K562 (cell line): Measurements from ENCODE around the gene VIM. TPM values are rescaled to one million over a fixed set of nuclear protein-coding genes. Genes with fewer than 3 reads are reported as not detected.

ENCODE experiments used
- ADNP ChIP-seq: fragments of 200-800 bp; sonication (Bioruptor generic); IDR thresholded peaks from 2 replicates; pipeline ENCODE4 v1.6.1; 2016; ENCODE audit warnings: missing genetic modification characterization, missing compliant biosample characterization
- ETV5 ChIP-seq: sonication (generic); formaldehyde crosslinking; IDR thresholded peaks from 2 replicates; pipeline ENCODE4 v1.4.0; 2020; ENCODE audit warnings: low read depth, mild to moderate bottlenecking, missing genetic modification reagents
- LEF1 ChIP-seq: fragments of 450-650 bp; IDR thresholded peaks from 2 replicates; pipeline ENCODE4 v1.6.1; 2016; ENCODE audit warnings: mild to moderate bottlenecking
- NELFE ChIP-seq: IDR thresholded peaks from 2 replicates; pipeline ENCODE4 v1.6.1; 2011; ENCODE audit warnings: mild to moderate bottlenecking; ENCODE audit not compliant: insufficient read depth, insufficient read length
- NFXL1 ChIP-seq: fragments of 450-650 bp; formaldehyde crosslinking; IDR thresholded peaks from 2 replicates; pipeline ENCODE4 v1.4.0; 2021; ENCODE audit warnings: mild to moderate bottlenecking
- POLR2A ChIP-seq: fragments of 450-650 bp; conservative IDR thresholded peaks from 2 replicates; pipeline ENCODE4 v1.6.1; 2016
- POLR2B ChIP-seq: fragments of 450-650 bp; IDR thresholded peaks from 2 replicates; pipeline ENCODE4 v1.6.1; 2018; ENCODE audit warnings: low read depth; ENCODE audit not compliant: partially characterized antibody
- SRF ChIP-seq, 2 experiments: fragments of 250-450, 450-650 bp in 1 of 2; sonication (Bioruptor Pico) in 1 of 2; sonication (generic) in 1 of 2; formaldehyde crosslinking; IDR thresholded peaks; 2 replicates each; pipeline versions ENCODE4 v1.5.0 to v1.5.1; 2020 to 2022; ENCODE audit warnings: mild to moderate bottlenecking in 1 of 2, missing genetic modification reagents in 1 of 2
- SRSF9 ChIP-seq: fragments of 200-400 bp; formaldehyde crosslinking; IDR thresholded peaks from 2 replicates; pipeline ENCODE4 v1.6.1; 2017; ENCODE audit warnings: low read depth, low read length, borderline replicate concordance
- TAF7 ChIP-seq: fragments of 450-650 bp; IDR thresholded peaks from 2 replicates; pipeline ENCODE4 v1.6.1; 2016; ENCODE audit warnings: missing genetic modification characterization, missing compliant biosample characterization
- TGIF2 ChIP-seq: sonication (generic); formaldehyde crosslinking; IDR thresholded peaks from 2 replicates; pipeline ENCODE4 v1.8.1; 2022; ENCODE audit warnings: mild to moderate bottlenecking, missing genetic modification reagents, moderate library complexity
- ZNF445 ChIP-seq: fragments of 250-450 bp; sonication (Bioruptor Pico); IDR thresholded peaks from 2 replicates; pipeline ENCODE4 v1.4.0; 2020; ENCODE audit warnings: low read depth, mild to moderate bottlenecking, moderate library complexity
- polyA plus RNA-seq, 8 experiments: library from polyadenylated mRNA; depleted of rRNA in 4 of 8; stranded (reverse) in 5 of 8; unstranded in 3 of 8; fragments of >200 nt; fragmentation: Nextera tagmentation in 2 of 8; fragmentation: Illumina TruSeq in 1 of 8; extraction: Ambion mirVana in 2 of 8; extraction: Trizol in 1 of 8; gene quantifications; 2 replicates each; pipeline versions ENCODE4 v1.2.1 to v1.2.3, GENCODE V29; 2011 to 2014; ENCODE audit warnings: inconsistent platforms in 1 of 8, missing spikeins in 1 of 8
- total RNA-seq, 7 experiments: library from RNA; depleted of rRNA in 6 of 7; stranded (reverse); fragments of >200 nt in 6 of 7; fragmentation: Illumina TruSeq in 2 of 7; extraction: Trizol in 2 of 7; gene quantifications; 2 replicates each; pipeline versions ENCODE4 v1.2.1 to v1.2.3, GENCODE V29; 2011 to 2021; ENCODE audit warnings: low replicate concordance in 1 of 7
- TF ChIP-seq, protein P1 (sequence below): fragments of 450-650 bp; IDR thresholded peaks from 2 replicates; pipeline ENCODE4 v1.6.1; 2016; ENCODE audit warnings: mild to moderate bottlenecking, moderate library complexity
- TF ChIP-seq, protein P2 (sequence below): fragments of 450-650 bp; formaldehyde crosslinking; IDR thresholded peaks from 2 replicates; pipeline ENCODE4 v1.4.0; 2020; ENCODE audit warnings: mild to moderate bottlenecking, moderate library complexity
- TF ChIP-seq, protein P3 (sequence below): sonication (generic); formaldehyde crosslinking; IDR thresholded peaks from 2 replicates; pipeline ENCODE4 v1.8.1; 2023; ENCODE audit warnings: mild to moderate bottlenecking, missing genetic modification reagents

Gene VIM
- total and polyA plus RNA-seq, 9 of the 15 experiments (the other 6 are each of a cell fraction or from before 2014, with no cell fraction given) = 86.0 to 621 (median 383) TPM

DNA sequence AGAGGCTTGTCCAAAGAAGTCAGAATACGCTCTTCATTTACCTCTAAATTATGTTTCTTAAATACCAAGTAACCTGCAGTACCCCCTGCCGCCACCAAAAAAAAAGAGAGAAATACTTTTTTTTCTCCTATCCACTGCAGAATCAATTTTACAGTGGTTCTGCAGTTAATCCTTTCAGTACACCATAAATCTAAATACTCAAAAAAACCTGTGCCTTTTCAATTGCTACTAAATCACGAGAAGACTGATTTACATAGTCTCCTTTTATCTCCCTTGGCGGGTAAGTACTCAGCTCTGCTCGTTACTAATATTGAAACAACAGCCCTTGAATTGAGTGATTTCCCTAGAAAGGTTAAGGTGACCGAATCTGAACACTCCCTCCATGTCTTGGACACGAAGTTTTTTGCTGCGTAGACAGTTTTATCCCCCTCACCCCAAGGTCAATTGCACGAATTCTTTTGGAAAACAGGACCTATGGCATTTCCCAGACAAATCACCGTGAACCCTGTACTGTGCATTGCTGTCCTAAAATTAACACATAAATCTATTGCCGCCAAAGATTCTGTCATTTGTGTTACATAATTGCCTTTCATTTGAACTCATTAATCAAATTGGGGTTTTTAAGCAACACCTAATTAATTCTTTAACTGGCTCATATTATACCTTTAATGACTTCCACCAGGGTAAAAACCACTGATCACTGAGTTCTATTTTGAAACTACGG lies 512 bp upstream of the VIM start (continued):
- TF ChIP-seq, protein P1, sequence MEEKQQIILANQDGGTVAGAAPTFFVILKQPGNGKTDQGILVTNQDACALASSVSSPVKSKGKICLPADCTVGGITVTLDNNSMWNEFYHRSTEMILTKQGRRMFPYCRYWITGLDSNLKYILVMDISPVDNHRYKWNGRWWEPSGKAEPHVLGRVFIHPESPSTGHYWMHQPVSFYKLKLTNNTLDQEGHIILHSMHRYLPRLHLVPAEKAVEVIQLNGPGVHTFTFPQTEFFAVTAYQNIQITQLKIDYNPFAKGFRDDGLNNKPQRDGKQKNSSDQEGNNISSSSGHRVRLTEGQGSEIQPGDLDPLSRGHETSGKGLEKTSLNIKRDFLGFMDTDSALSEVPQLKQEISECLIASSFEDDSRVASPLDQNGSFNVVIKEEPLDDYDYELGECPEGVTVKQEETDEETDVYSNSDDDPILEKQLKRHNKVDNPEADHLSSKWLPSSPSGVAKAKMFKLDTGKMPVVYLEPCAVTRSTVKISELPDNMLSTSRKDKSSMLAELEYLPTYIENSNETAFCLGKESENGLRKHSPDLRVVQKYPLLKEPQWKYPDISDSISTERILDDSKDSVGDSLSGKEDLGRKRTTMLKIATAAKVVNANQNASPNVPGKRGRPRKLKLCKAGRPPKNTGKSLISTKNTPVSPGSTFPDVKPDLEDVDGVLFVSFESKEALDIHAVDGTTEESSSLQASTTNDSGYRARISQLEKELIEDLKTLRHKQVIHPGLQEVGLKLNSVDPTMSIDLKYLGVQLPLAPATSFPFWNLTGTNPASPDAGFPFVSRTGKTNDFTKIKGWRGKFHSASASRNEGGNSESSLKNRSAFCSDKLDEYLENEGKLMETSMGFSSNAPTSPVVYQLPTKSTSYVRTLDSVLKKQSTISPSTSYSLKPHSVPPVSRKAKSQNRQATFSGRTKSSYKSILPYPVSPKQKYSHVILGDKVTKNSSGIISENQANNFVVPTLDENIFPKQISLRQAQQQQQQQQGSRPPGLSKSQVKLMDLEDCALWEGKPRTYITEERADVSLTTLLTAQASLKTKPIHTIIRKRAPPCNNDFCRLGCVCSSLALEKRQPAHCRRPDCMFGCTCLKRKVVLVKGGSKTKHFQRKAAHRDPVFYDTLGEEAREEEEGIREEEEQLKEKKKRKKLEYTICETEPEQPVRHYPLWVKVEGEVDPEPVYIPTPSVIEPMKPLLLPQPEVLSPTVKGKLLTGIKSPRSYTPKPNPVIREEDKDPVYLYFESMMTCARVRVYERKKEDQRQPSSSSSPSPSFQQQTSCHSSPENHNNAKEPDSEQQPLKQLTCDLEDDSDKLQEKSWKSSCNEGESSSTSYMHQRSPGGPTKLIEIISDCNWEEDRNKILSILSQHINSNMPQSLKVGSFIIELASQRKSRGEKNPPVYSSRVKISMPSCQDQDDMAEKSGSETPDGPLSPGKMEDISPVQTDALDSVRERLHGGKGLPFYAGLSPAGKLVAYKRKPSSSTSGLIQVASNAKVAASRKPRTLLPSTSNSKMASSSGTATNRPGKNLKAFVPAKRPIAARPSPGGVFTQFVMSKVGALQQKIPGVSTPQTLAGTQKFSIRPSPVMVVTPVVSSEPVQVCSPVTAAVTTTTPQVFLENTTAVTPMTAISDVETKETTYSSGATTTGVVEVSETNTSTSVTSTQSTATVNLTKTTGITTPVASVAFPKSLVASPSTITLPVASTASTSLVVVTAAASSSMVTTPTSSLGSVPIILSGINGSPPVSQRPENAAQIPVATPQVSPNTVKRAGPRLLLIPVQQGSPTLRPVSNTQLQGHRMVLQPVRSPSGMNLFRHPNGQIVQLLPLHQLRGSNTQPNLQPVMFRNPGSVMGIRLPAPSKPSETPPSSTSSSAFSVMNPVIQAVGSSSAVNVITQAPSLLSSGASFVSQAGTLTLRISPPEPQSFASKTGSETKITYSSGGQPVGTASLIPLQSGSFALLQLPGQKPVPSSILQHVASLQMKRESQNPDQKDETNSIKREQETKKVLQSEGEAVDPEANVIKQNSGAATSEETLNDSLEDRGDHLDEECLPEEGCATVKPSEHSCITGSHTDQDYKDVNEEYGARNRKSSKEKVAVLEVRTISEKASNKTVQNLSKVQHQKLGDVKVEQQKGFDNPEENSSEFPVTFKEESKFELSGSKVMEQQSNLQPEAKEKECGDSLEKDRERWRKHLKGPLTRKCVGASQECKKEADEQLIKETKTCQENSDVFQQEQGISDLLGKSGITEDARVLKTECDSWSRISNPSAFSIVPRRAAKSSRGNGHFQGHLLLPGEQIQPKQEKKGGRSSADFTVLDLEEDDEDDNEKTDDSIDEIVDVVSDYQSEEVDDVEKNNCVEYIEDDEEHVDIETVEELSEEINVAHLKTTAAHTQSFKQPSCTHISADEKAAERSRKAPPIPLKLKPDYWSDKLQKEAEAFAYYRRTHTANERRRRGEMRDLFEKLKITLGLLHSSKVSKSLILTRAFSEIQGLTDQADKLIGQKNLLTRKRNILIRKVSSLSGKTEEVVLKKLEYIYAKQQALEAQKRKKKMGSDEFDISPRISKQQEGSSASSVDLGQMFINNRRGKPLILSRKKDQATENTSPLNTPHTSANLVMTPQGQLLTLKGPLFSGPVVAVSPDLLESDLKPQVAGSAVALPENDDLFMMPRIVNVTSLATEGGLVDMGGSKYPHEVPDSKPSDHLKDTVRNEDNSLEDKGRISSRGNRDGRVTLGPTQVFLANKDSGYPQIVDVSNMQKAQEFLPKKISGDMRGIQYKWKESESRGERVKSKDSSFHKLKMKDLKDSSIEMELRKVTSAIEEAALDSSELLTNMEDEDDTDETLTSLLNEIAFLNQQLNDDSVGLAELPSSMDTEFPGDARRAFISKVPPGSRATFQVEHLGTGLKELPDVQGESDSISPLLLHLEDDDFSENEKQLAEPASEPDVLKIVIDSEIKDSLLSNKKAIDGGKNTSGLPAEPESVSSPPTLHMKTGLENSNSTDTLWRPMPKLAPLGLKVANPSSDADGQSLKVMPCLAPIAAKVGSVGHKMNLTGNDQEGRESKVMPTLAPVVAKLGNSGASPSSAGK = no peak; the same call in 1 of the 2 replicates
- TF ChIP-seq ADNP = no peak
- TF ChIP-seq ETV5 (CRISPR knock-in tag) = no peak
- TF ChIP-seq NELFE = no peak
- TF ChIP-seq SRF (CRISPR knock-in tag; IDR thresholded peaks at IDR 0.05) = no peak
- TF ChIP-seq, protein P2, sequence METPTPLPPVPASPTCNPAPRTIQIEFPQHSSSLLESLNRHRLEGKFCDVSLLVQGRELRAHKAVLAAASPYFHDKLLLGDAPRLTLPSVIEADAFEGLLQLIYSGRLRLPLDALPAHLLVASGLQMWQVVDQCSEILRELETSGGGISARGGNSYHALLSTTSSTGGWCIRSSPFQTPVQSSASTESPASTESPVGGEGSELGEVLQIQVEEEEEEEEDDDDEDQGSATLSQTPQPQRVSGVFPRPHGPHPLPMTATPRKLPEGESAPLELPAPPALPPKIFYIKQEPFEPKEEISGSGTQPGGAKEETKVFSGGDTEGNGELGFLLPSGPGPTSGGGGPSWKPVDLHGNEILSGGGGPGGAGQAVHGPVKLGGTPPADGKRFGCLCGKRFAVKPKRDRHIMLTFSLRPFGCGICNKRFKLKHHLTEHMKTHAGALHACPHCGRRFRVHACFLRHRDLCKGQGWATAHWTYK = no peak
- TF ChIP-seq TGIF2 (CRISPR knock-in tag) = no peak
- no peak for TF ChIP-seq SRSF9
- no peak for TF ChIP-seq LEF1
- TF ChIP-seq NFXL1 (CRISPR knock-in tag) = no peak
- no peak for TF ChIP-seq ZNF445 (CRISPR knock-in tag)
- no peak for TF ChIP-seq POLR2B
- no peak for TF ChIP-seq POLR2A
- no peak for TF ChIP-seq TAF7 (tag)
- TF ChIP-seq, protein P3, sequence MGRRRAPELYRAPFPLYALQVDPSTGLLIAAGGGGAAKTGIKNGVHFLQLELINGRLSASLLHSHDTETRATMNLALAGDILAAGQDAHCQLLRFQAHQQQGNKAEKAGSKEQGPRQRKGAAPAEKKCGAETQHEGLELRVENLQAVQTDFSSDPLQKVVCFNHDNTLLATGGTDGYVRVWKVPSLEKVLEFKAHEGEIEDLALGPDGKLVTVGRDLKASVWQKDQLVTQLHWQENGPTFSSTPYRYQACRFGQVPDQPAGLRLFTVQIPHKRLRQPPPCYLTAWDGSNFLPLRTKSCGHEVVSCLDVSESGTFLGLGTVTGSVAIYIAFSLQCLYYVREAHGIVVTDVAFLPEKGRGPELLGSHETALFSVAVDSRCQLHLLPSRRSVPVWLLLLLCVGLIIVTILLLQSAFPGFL (CRISPR knock-in tag) = no peak
